Suprapubic skin (tissue), 4 donors: ENCODE results near the gene CCDC197.

Source experiments
- POLR2A ChIP-seq, 2 donors: fragments of 450-650 bp; IDR thresholded peaks; one replicate each; pipeline ENCODE4 v1.6.1; 2017; ENCODE audit warnings: antibody characterized with exemption in 2 of 2, mild to moderate bottlenecking in 2 of 2, moderate library complexity in 2 of 2
- POLR2AphosphoS5 ChIP-seq, 3 donors: sonication (generic); formaldehyde crosslinking; IDR thresholded peaks; one replicate each; pipeline ENCODE4 v1.6.1; 2017; ENCODE audit warnings: antibody characterized with exemption in 3 of 3

- no peak for TF ChIP-seq POLR2A (IDR thresholded peaks at IDR 0.05)
- no peak for TF ChIP-seq POLR2AphosphoS5 (IDR thresholded peaks at IDR 0.05)
Observed at GRCh38 chr14:93955850-93956481, 41.1 kb upstream of the CCDC197 start.
